OCI-LY3 (cell line): ENCODE results near the gene HDAC7.

Experiments used
- H2AFZ ChIP-seq: fragments of 200-600, 300-600 bp; shearing (Covaris generic); 2 replicates; pipeline ENCODE4 v1.6.0; 2014; ENCODE audit warnings: antibody characterized with exemption, low read depth, low read length
- H3K27ac ChIP-seq: fragments of 200-600, 300-600 bp; sonication (generic); 2 replicates; pipeline ENCODE4 v1.5.1; 2014; ENCODE audit warnings: mild to moderate bottlenecking, low read length, moderate library complexity, mixed read lengths
- H3K27me3 ChIP-seq: fragments of 200-600, 300-600 bp; sonication (generic); 2 replicates; pipeline ENCODE4 v1.6.1; 2014; ENCODE audit warnings: low read depth, low read length, mixed read lengths
- H3K36me3 ChIP-seq: fragments of 200-600, 300-600 bp; sonication (generic); replicated peaks from 2 replicates; pipeline ENCODE3; 2014; ENCODE audit warnings: low read depth, low read length, mixed read lengths
- H3K4me1 ChIP-seq: fragments of 300-600, 200-600 bp; sonication (generic); 2 replicates; pipeline ENCODE4 v1.6.1; 2014; ENCODE audit warnings: low read length, mixed read lengths
- H3K4me2 ChIP-seq: fragments of 200-600, 300-600 bp; sonication (generic); 2 replicates; pipeline ENCODE4 v1.6.1; 2014; ENCODE audit warnings: low read length, mixed read lengths
- H3K4me3 ChIP-seq: fragments of 300-600, 200-600 bp; sonication (generic); 2 replicates; pipeline ENCODE4 v1.5.1; 2014; ENCODE audit warnings: antibody characterized with exemption, mild to moderate bottlenecking, low read length, moderate library complexity
- H3K79me2 ChIP-seq: fragments of 300-600, 200-600 bp; shearing (Covaris generic); 2 replicates; pipeline ENCODE4 v1.6.1; 2014; ENCODE audit warnings: mild to moderate bottlenecking, low read length, mixed read lengths
- H3K9ac ChIP-seq: fragments of 300-600, 200-600 bp; shearing (Covaris generic); 2 replicates; pipeline ENCODE4 v1.6.0; 2014; ENCODE audit warnings: mild to moderate bottlenecking, low read length, moderate library complexity
- H3K9me3 ChIP-seq: fragments of 200-600, 300-600 bp; shearing (Covaris generic); 2 replicates; pipeline ENCODE4 v1.6.1; 2014; ENCODE audit warnings: low read length, mixed read lengths; ENCODE audit not compliant: insufficient read depth
- H4K20me1 ChIP-seq: fragments of 200-600, 300-600 bp; sonication (generic); 2 replicates; pipeline ENCODE4 v1.6.1; 2016; ENCODE audit warnings: low read length, mixed read lengths; ENCODE audit not compliant: insufficient read depth
- CTCF ChIP-seq: fragments of 200-600, 300-600 bp; sonication (generic); IDR thresholded peaks from 2 replicates; pipeline ENCODE4 v1.5.1; 2014; ENCODE audit warnings: antibody characterized with exemption, low read length, low read depth
- EZH2phosphoT487 ChIP-seq: fragments of 200-600 bp; shearing (Covaris generic); IDR thresholded peaks from 2 replicates; pipeline ENCODE4 v1.6.1; 2018; ENCODE audit warnings: antibody characterized with exemption, mixed run types, low read depth

The HDAC7 gene

GRCh38 chr12:47735649-47736048, 84.1 kb downstream of the HDAC7 start:
- H3K4me2 ChIP-seq = no peak overlapping the region
- no peak for TF ChIP-seq CTCF
- no peak for TF ChIP-seq EZH2phosphoT487
- H3K9ac ChIP-seq = no peak overlapping the region

GRCh38 chr12:47734725-47735480, 84.8 kb downstream of the HDAC7 start:
- no peaks in the 10 kb centered on the region for H3K27me3 ChIP-seq
- no peaks in the 10 kb centered on the region for H3K9me3 ChIP-seq
- no peaks in the 10 kb centered on the region for H3K79me2 ChIP-seq
- no peak overlapping the region for H3K4me2 ChIP-seq
- H2AFZ ChIP-seq = no peak overlapping the region
- H3K27ac ChIP-seq = no peak overlapping the region
- no peaks in the 10 kb centered on the region for H3K36me3 ChIP-seq
- no peak for TF ChIP-seq EZH2phosphoT487
- no peak overlapping the region for H3K9ac ChIP-seq
- H3K4me3 ChIP-seq = no peak overlapping the region
- H4K20me1 ChIP-seq = no peaks in the 10 kb centered on the region
- peaks cover 5% of the 10 kb centered on the region for H3K4me1 ChIP-seq

More at GRCh38 chr12:47735649-47736048, 84.1 kb downstream of the HDAC7 start:
- H3K4me1 ChIP-seq = peaks cover 12% of the 10 kb centered on the region
- no peaks in the 10 kb centered on the region for H3K27me3 ChIP-seq
- H3K79me2 ChIP-seq = no peaks in the 10 kb centered on the region
- no peaks in the 10 kb centered on the region for H4K20me1 ChIP-seq
- H3K36me3 ChIP-seq = no peaks in the 10 kb centered on the region
- H3K9me3 ChIP-seq = no peaks in the 10 kb centered on the region
- H3K27ac ChIP-seq = no peak overlapping the region
- H3K4me3 ChIP-seq = no peak overlapping the region
- H2AFZ ChIP-seq = no peak overlapping the region

GRCh38 chr12:47733142-47733541, 86.6 kb downstream of the HDAC7 start:
- Histone ChIP-seq H3K27ac (no peak overlapping the region), H3K9me3 (no peaks in the 10 kb centered on the region), H3K27me3 (no peaks in the 10 kb centered on the region), H3K36me3 (no peaks in the 10 kb centered on the region), H3K4me2 (no peak overlapping the region), H3K9ac (no peak overlapping the region), H3K4me1 (no peaks in the 10 kb centered on the region), H3K79me2 (no peaks in the 10 kb centered on the region), H4K20me1 (no peaks in the 10 kb centered on the region), H3K4me3 (no peak overlapping the region), H2AFZ (no peak overlapping the region)
- TF ChIP-seq CTCF (no peak), EZH2phosphoT487 (no peak)
